Stomach (tissue), 4 donors: Measurements from ENCODE around the gene RPS15.

Experiments
- EP300 ChIP-seq: sonication (generic); formaldehyde crosslinking; IDR thresholded peaks from one replicate; pipeline ENCODE4 v1.6.1; 2017; ENCODE audit warnings: antibody characterized with exemption
- POLR2A ChIP-seq, 4 donors: fragments of 450-650 bp; IDR thresholded peaks; one replicate each; pipeline ENCODE4 v1.6.1; 2016; ENCODE audit warnings: antibody characterized with exemption in 4 of 4, control low read depth in 2 of 4, mild to moderate bottlenecking in 1 of 4, moderate library complexity in 1 of 4
- POLR2AphosphoS5 ChIP-seq, 3 donors: sonication (generic); formaldehyde crosslinking; IDR thresholded peaks; one replicate each; pipeline ENCODE4 v1.6.1; 2016; ENCODE audit warnings: antibody characterized with exemption in 3 of 3
- TF ChIP-seq, protein P1 (sequence below), 7 experiments: fragments of 450-650 bp in 4 of 7; fragments of 200-600 bp in 3 of 7; sonication (generic) in 3 of 7; IDR thresholded peaks; one replicate each; pipeline ENCODE4 v1.5.1; 2016 to 2019; ENCODE audit warnings: antibody characterized with exemption in 7 of 7, control low read depth in 2 of 7, mild to moderate bottlenecking in 1 of 7

DNA sequence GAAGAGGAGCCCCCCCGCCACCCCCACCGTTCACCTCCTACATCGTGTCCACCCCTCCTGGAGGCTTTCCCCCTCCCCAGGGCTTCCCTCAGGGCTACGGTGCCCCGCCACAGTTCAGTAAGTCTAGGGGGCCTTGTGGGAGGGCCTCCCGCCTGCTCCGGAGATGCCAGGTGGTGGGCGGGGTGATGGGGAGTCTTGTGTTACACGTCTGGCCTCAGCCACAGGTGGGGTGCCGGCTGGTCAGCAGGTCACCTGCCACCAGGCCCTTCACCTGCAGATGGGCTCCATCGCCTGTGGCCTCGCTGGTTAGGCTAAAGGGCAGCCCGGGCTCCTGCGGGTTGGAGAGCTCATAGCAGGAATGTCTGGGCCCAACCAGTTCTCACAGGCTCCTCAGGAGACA lies 8.0 kb upstream of the RPS15 start:
- no peak for TF ChIP-seq EP300
- TF ChIP-seq POLR2A (IDR thresholded peaks at IDR 0.05), result no peak
- TF ChIP-seq, protein P1, sequence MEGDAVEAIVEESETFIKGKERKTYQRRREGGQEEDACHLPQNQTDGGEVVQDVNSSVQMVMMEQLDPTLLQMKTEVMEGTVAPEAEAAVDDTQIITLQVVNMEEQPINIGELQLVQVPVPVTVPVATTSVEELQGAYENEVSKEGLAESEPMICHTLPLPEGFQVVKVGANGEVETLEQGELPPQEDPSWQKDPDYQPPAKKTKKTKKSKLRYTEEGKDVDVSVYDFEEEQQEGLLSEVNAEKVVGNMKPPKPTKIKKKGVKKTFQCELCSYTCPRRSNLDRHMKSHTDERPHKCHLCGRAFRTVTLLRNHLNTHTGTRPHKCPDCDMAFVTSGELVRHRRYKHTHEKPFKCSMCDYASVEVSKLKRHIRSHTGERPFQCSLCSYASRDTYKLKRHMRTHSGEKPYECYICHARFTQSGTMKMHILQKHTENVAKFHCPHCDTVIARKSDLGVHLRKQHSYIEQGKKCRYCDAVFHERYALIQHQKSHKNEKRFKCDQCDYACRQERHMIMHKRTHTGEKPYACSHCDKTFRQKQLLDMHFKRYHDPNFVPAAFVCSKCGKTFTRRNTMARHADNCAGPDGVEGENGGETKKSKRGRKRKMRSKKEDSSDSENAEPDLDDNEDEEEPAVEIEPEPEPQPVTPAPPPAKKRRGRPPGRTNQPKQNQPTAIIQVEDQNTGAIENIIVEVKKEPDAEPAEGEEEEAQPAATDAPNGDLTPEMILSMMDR (IDR thresholded peaks at IDR 0.05), result no peak
- no peak for TF ChIP-seq POLR2AphosphoS5 (IDR thresholded peaks at IDR 0.05)
